ENCODE data around the gene OAT.
A peak's percentile ranks its signal among the peaks of the same experiment; 100 is the strongest.

OAT gene

DNA sequence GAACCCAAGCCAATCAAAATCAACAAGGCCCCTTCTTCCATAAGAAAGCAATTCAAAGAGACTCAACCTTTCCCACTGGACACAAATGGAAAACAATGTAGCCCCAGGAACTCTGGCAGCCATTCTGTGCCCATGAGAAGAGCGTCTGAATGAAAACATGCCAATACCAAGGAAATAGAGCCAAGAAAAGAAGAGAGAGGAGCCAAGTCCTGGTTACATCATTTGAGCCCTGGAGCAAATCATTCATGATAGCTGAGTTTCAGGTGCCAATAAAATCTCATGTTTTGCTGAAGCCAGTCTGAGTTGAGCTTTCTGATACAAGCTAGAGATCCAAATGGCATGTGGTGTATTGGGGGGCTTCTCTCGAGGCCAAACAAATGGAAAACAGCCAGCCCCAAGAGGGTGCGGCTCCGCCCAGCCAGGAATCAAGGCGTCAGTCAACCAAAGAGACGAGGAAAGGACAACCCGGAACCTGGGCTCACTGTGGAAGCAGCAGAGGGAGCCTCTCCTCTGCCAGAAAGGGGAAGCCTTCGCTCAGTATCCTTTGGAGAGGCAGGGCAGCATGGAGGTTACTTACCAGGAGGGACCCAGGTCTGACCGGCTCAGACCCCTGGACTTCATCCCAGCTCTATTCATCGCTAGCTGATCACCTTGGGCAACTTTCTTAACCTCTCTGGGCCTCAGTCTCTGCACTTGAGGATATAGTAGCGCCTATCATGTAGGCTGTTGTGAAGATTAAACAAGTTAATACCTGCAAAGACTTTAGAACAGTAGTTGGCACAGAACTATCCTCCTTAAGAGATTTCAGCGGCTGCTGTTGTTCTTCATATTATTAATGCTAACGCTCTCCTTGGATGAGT is 61.8 kb downstream of the OAT start:
- DNase-seq (ENCODE audit: insufficient read length, low spot score) (no peak), FAIRE-seq (no peak)

DNA sequence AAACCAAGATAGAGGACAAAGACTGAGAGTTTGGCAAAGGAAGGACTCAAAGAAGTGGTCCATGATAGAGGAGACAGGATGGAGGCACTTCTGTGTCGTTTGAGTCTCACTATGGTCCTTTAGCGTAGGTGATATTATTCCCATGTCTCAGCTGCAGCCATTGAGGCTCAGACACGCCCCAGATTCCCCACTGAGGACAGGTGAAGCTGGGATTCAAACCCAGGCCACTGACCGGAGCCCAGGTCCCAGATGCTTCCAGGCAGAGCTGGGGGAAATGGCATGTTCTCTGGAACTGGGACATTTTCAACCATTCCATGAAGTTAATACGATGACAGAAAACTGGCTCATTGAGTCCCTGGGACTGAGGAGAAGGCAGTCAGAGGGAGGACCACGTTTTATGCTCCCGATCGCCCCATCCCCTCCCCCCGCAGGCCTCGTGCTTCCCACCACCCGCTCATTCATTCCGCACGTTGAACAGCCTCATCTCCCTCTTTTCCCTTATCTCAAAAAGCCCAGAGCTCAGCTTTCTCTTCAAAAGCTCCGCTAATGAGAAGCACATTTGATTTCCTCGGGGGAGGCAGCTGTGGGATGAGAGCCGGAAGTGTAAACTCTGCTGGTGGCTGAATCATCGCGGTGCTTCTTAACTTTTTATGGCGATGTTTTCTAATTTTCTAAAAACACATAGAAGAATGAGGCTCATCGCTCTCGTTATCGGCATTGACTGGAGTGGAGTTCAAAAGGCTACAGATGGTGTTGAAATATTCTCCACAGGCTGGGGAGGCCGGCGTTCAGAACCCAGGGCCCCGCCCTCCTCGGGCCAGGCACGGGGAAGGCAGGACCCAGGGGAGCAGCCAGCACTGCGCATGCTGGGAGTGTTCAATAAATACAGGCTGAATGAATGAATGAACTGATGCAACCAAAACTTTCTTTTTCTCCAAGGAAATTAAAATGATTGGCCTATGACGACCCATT is 64.0 kb downstream of the OAT start:
- FAIRE-seq (no peak), DNase-seq (ENCODE audit: insufficient read length, low spot score) (peak; percentile 55)

DNA sequence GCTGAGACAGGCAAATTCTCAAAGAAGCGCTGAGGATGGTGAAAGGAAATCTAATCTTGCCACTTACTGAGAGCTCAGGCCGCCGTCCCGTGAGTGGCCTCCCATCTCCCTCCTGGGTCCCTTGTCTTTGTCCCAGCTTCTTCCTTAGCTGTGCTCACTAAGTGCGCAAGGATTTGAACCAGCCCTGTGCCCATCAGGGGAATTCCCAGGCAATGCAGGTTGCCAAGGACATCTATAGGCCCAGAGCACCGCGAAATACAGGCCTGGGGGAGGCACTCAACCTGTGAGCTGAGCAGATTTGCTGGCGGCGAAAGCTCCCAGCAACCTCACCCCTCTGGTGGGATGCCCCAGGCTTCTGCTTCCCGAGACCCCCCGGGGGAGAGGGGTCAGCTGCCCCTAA is 64.8 kb downstream of the OAT start:
- no peak for DNase-seq (ENCODE audit: insufficient read length, low spot score)
- FAIRE-seq, result no peak

DNA sequence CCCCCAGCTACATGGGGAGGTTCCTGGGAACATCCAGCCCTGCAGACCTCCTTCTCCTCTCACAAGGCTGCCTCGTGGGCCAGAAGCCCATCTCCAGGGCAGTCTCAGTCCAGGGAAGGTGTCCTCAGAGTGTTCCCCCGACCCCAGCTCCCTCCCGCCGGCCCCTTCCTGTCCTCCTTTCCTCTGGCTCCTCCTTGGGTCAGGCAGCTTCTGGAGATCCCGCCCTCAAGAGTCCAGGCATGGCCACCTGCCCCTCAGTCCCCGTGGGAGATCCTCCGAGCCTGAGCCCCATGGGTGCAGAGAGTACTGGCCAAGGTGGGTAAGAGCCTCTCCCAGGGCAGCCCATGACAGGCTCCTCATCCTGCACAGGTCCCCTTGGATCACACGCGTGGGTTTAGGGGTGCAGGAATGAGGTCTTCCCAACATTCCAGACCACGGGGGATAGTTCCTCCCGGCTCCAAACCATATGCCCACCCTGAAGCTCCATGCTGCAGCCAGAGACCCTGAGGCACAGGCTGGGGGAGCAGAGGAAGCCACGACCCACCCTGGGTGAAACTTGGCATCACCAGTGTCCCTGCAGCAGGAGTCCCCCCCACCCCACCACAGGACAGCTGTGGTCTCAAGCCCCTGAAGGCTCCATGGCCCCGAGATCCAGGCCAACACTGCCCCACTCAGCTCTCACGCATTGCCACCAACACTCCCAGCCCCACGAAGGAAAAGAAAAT is 65.5 kb downstream of the OAT start:
- no peak for DNase-seq (ENCODE audit: insufficient read length, low spot score)
- no peak for FAIRE-seq

DNA sequence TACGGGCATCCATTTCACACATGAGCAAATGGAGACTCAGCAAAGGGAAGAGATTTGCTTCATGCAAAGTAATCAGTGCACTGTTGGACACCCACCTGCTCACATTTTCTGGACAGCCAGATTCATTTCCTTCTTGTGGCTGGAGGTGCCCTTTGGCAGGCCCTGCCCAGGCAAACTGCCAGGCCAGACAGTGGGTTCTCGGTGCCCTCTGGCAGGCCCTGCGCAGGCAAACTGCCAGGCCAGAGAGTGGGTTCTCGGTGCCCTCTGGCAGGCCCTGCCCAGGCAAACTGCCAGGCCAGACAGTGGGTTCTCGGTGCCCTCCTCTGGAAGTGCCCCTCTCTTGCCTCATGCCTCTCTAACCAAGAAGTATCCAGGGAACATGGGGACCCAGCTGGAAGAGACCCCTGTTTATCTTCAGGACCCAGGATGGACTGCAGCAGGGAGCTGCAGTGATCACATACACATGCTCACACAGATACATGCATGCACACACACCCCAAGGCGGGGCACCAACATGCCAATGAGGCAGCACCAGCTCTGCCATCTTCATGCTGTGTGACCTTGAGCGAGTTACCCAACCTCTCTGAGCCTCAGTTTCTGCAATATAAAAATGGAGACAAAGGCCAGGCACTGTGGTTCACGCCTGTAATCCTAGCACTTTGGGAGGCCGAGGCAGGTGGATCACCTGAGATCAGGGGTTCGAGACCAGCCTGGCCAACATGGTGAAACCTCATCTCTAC is 67.1 kb downstream of the OAT start:
- no peak for DNase-seq (ENCODE audit: insufficient read length, low spot score)
- no peak for FAIRE-seq

DNA sequence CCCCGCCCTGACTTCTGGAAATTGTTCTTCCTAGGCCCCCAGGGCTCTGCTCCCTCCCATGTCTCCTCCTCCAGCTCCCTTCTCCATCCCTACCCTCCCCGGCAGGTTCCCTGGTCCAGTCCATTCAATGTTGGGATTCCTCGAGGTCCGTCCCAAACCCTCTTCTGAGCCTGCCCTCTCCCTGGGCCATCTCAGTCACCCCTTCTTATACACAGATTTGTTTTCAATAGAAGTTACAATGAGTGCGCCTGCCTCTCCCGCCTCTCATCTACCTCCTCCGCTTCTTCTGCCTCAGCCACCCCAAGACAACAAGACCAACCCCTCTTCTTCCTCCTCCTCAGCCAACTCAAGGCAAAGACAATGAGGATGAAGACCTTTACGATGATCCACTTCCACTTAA is 67.9 kb downstream of the OAT start:
- FAIRE-seq (no peak), DNase-seq (ENCODE audit: insufficient read length, low spot score) (no peak)

DNA sequence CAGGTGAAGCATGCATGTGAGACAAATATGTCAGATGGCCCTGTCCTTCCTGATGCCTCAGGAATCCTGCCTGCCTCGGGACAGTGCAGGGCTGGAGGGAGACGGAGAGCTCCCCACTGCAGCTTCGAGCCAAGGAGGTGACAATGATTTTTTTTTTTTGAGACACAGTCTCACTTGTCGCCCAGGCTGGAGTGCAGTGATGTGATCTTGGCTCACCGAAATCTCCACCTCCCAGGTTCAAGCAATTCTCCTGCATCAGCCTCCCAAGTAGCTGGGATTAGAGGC is 68.8 kb downstream of the OAT start:
- FAIRE-seq (no peak), DNase-seq (ENCODE audit: insufficient read length, low spot score) (no peak)

DNA sequence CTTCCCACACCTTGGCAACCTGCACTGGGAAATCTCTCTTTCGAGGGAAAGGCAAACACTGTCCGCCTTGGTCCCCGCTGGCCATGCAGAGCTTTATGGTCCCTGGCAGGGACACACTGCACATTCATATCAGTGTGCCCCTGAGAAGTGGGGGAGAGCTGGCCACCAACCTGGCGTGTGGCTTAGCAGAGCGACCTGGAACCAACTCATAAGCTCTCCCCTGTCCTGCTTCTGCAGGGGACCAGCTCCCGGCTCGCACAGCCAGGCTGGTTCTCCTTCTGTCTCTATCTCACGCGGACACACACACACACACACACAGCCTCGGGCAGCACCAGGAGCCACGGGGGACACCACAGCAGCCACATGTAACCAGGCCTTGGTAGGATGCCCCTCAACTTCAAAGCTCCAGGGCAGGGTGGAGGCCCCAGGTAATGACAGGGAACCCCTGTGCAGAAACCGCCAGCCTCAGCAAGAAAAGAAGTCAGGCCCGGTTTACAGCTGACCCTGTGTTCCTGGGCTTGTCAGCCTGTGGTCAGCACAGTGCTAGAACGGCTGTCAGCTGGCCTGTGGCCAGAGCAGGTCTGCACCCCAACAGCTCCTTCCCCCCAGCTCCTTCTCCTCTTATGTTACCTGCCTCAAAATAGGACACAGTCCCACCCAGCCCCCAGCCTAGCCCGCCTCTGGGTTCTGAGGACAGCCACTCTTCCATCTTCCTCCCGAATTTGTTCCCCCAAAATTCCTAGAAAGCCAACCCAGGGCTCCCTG is 69.3 kb downstream of the OAT start:
- FAIRE-seq (no peak), DNase-seq (ENCODE audit: insufficient read length, low spot score) (no peak)

DNA sequence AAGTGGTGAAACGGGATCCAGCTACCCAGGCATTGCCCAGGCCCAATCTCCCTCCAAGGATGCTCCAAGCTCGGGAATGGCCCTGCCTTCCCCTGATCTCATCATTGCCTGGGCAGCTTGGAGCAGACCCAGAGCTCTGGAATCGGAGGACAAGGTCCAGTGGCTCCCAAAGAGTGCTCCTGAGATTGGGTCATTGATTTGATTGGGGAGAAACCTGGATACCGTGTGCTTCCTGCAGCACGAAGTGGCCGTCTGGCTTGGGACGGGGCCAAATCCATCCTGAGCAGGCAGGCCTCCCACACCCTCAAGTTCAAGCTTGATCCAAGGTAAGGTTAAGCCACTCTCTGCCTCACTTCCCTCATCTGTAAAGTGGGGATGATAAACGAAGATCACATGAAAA is 69.9 kb downstream of the OAT start:
- DNase-seq (ENCODE audit: insufficient read length, low spot score) (no peak), FAIRE-seq (no peak)

DNA sequence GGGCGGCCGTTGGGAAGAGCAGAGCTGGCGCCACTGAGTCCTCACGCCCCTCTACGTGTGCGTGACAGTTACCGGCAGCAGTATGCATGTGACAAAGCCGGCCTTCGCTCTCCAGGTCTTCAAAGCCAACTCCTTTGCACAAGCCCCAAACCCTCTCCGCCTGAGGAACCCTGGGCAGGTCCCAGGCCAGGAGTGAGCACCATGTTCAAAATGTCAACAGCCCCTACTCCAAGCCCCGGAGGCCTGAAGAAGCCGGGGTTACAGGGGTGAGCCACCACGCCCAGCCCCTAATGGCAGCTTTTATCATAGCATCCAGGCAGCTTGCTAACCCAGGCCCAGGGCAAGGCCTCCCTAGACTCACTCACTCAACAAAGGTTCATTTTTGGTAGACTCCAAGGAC is 70.8 kb downstream of the OAT start:
- no peak for FAIRE-seq
- DNase-seq (ENCODE audit: insufficient read length, low spot score), result no peak
